ENCODE measurements around the gene MYOZ3. TPM values are rescaled to one million over a fixed set of nuclear protein-coding genes. Genes with fewer than 3 reads are reported as not detected.

Gene MYOZ3
- polyA plus RNA-seq, 4 donors = 0.27 to 1.5 (median 0.38) TPM

DNA sequence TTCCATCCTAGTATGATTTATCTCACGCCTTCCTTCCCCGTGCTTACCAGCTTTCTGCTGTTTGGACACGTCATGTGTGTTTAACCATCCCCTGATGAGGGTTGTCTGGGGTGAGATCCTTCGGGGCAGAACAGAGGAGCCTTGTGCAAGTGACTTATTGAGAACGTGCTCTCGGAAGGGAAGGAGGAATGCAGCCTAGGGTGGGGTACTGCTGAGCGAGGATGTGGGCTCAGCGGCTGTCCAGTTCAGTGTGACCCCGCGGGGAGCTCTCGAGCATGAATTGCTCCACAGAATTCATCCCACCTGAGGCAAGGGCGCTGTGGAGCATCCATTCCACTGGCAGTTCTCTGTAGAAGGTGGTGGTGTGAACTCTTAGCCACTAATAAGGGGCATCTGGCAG is 4.0 kb downstream of the MYOZ3 start:
- H3K4me3 ChIP-seq (ENCODE audit: low read depth in 1 of 3, low read length in 3 of 3) = no peak overlapping the region
- no peak for FAIRE-seq
- WGBS, 3 donors = 53 to 61% (median 58%) methylated on average over 12 of the region's 12 CpGs
- no peak for DNase-seq
- H3K27me3 ChIP-seq (ENCODE audit: control insufficient read depth in 3 of 3, insufficient read depth in 3 of 3, low read length in 3 of 3) = peaks cover 0 to 17% (median 0%) of the 10 kb centered on the region in 3 donors
- no peaks in the 10 kb centered on the region for H3K4me1 ChIP-seq (ENCODE audit: control insufficient read depth in 3 of 3, insufficient read depth in 2 of 3, low read depth in 1 of 3, low read length in 2 of 3)
- H3K27ac ChIP-seq (ENCODE audit: low read depth in 1 of 3, low read length in 2 of 3) = no peak overlapping the region
- H3K9me3 ChIP-seq (ENCODE audit: control insufficient read depth in 2 of 2, insufficient read depth in 1 of 2, low read depth in 1 of 2, low read length in 1 of 2) = no peaks in the 10 kb centered on the region
- H3K36me3 ChIP-seq (ENCODE audit: control insufficient read depth in 3 of 3, insufficient read depth in 2 of 3, low read depth in 1 of 3, low read length in 3 of 3) = no peaks in the 10 kb centered on the region

DNA sequence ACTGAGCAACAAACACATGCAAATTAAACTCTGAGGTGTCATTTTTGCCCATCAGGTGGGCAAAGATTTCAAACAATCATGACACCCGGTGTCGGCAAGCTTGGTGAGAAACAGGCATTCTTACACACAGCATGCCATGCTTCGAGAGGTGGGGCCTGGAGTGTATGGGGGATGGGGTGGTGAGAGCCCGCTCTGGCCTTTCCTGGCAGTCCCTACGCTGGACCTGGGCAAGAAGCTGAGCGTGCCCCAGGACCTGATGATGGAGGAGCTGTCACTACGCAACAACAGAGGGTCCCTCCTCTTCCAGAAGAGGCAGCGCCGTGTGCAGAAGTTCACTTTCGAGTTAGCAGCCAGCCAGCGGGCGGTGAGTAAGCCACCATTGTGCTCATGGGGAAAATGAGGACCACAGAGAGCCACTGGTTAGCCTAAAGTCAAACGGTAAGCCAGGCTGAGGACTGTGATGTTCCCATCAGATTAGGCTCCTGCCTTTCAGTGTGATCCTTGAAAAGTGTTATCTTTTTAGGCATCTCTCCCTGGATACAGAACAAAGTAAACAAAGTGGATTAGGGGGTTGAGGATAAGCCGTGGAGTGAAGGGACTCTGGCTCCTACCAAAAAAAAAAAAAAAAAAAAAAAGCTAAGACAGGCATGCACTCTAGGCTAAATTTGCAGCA is 9.4 kb downstream of the MYOZ3 start:
- no peak overlapping the region for H3K4me3 ChIP-seq (ENCODE audit: low read depth in 1 of 3, low read length in 3 of 3)
- H3K36me3 ChIP-seq (ENCODE audit: control insufficient read depth in 3 of 3, insufficient read depth in 2 of 3, low read depth in 1 of 3, low read length in 3 of 3) = no peaks in the 10 kb centered on the region
- WGBS, 3 donors = 71 to 84% (median 79%) methylated on average over 14 of the region's 14 CpGs
- DNase-seq (no peak), FAIRE-seq (no peak)
- H3K4me1 ChIP-seq (ENCODE audit: control insufficient read depth in 3 of 3, insufficient read depth in 2 of 3, low read depth in 1 of 3, low read length in 2 of 3) = peaks cover 0 to 8% (median 0%) of the 10 kb centered on the region in 3 donors
- H3K27ac ChIP-seq (ENCODE audit: low read depth in 1 of 3, low read length in 2 of 3) = no peak overlapping the region
- peaks cover 0 to 29% (median 3%) of the 10 kb centered on the region in 3 donors for H3K27me3 ChIP-seq (ENCODE audit: control insufficient read depth in 3 of 3, insufficient read depth in 3 of 3, low read length in 3 of 3)
- H3K9me3 ChIP-seq (ENCODE audit: control insufficient read depth in 2 of 2, insufficient read depth in 1 of 2, low read depth in 1 of 2, low read length in 1 of 2) = no peaks in the 10 kb centered on the region

- DNase-seq (no peak), FAIRE-seq (no peak)
- 48 to 58% (median 52%) methylated on average over 2 of the region's 2 CpGs for WGBS, 3 donors
- no peak overlapping the region for H3K27ac ChIP-seq (ENCODE audit: low read depth in 1 of 3, low read length in 2 of 3)
- H3K27me3 ChIP-seq (ENCODE audit: control insufficient read depth in 3 of 3, insufficient read depth in 3 of 3, low read length in 3 of 3) = peaks cover 0 to 29% (median 3%) of the 10 kb centered on the region in 3 donors
- no peaks in the 10 kb centered on the region for H3K9me3 ChIP-seq (ENCODE audit: control insufficient read depth in 2 of 2, insufficient read depth in 1 of 2, low read depth in 1 of 2, low read length in 1 of 2)
- peaks cover 0 to 8% (median 0%) of the 10 kb centered on the region in 3 donors for H3K4me1 ChIP-seq (ENCODE audit: control insufficient read depth in 3 of 3, insufficient read depth in 2 of 3, low read depth in 1 of 3, low read length in 2 of 3)
- H3K4me3 ChIP-seq (ENCODE audit: low read depth in 1 of 3, low read length in 3 of 3) = no peak overlapping the region
- H3K36me3 ChIP-seq (ENCODE audit: control insufficient read depth in 3 of 3, insufficient read depth in 2 of 3, low read depth in 1 of 3, low read length in 3 of 3) = no peaks in the 10 kb centered on the region
Measured at GRCh38 chr5:150670948-150671310, 9.9 kb downstream of the MYOZ3 start.

GRCh38 chr5:150671509-150672236 is 10.6 kb downstream of the MYOZ3 start:
- H3K27me3 ChIP-seq (ENCODE audit: control insufficient read depth in 3 of 3, insufficient read depth in 3 of 3, low read length in 3 of 3) = peaks cover 0 to 29% (median 3%) of the 10 kb centered on the region in 3 donors
- no peaks in the 10 kb centered on the region for H3K36me3 ChIP-seq (ENCODE audit: control insufficient read depth in 3 of 3, insufficient read depth in 2 of 3, low read depth in 1 of 3, low read length in 3 of 3)
- WGBS, 3 donors = 2 to 5% (median 4%) methylated on average over 42 to 51 of the region's 51 CpGs
- H3K4me1 ChIP-seq (ENCODE audit: control insufficient read depth in 3 of 3, insufficient read depth in 2 of 3, low read depth in 1 of 3, low read length in 2 of 3) = peaks cover 0 to 8% (median 0%) of the 10 kb centered on the region in 3 donors
- DNase-seq = peak in 1 of 2 donors; percentile 33
- H3K4me3 ChIP-seq (ENCODE audit: low read depth in 1 of 3, low read length in 3 of 3) = peak overlapping the region; percentile 22 to 58 (median 27)
- no peak for FAIRE-seq
- H3K9me3 ChIP-seq (ENCODE audit: control insufficient read depth in 2 of 2, insufficient read depth in 1 of 2, low read depth in 1 of 2, low read length in 1 of 2) = no peaks in the 10 kb centered on the region
- no peak overlapping the region for H3K27ac ChIP-seq (ENCODE audit: low read depth in 1 of 3, low read length in 2 of 3)

GRCh38 chr5:150672237-150672883 is 11.3 kb downstream of the MYOZ3 start:
- Histone ChIP-seq H3K27ac (ENCODE audit: low read depth in 1 of 3, low read length in 2 of 3) (no peak overlapping the region), H3K27me3 (ENCODE audit: control insufficient read depth in 3 of 3, insufficient read depth in 3 of 3, low read length in 3 of 3) (peaks cover 0 to 29% (median 3%) of the 10 kb centered on the region in 3 donors), H3K4me1 (ENCODE audit: control insufficient read depth in 3 of 3, insufficient read depth in 2 of 3, low read depth in 1 of 3, low read length in 2 of 3) (peaks cover 0 to 8% (median 0%) of the 10 kb centered on the region in 3 donors), H3K36me3 (ENCODE audit: control insufficient read depth in 3 of 3, insufficient read depth in 2 of 3, low read depth in 1 of 3, low read length in 3 of 3) (no peaks in the 10 kb centered on the region), H3K9me3 (ENCODE audit: control insufficient read depth in 2 of 2, insufficient read depth in 1 of 2, low read depth in 1 of 2, low read length in 1 of 2) (no peaks in the 10 kb centered on the region), H3K4me3 (ENCODE audit: low read depth in 1 of 3, low read length in 3 of 3) (peak overlapping the region; percentile 22 to 58 (median 27))
- DNase-seq (peak; percentile 27 to 44), FAIRE-seq (no peak)
- WGBS, 3 donors = 2 to 4% (median 2%) methylated on average over 35 to 38 of the region's 38 CpGs

DNA sequence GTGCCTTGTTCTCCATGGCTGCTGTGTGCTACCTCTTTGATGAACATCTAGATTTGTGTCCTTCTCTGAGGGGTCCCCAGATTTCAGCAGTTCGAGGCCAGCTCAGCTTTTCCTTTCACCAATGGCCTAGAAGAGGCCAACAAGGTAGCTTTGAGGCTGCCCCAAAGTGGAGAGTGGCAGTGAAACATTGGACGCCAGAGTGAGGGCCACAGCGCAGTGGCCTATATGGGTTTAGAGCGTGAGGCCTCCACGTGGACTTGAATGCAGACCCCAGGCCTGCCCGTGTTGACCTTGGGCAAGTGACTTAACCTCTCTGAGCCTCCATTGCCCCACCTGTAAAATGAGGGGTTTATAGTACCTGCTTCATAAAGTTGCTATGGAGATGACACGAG is 11.8 kb downstream of the MYOZ3 start:
- Histone ChIP-seq H3K27ac (ENCODE audit: low read depth in 1 of 3, low read length in 2 of 3) (no peak overlapping the region), H3K9me3 (ENCODE audit: control insufficient read depth in 2 of 2, insufficient read depth in 1 of 2, low read depth in 1 of 2, low read length in 1 of 2) (no peaks in the 10 kb centered on the region), H3K4me1 (ENCODE audit: control insufficient read depth in 3 of 3, insufficient read depth in 2 of 3, low read depth in 1 of 3, low read length in 2 of 3) (peaks cover 0 to 8% (median 0%) of the 10 kb centered on the region in 3 donors), H3K27me3 (ENCODE audit: control insufficient read depth in 3 of 3, insufficient read depth in 3 of 3, low read length in 3 of 3) (peaks cover 0 to 29% (median 3%) of the 10 kb centered on the region in 3 donors), H3K36me3 (ENCODE audit: control insufficient read depth in 3 of 3, insufficient read depth in 2 of 3, low read depth in 1 of 3, low read length in 3 of 3) (no peaks in the 10 kb centered on the region), H3K4me3 (ENCODE audit: low read depth in 1 of 3, low read length in 3 of 3) (peak overlapping the region in 1 of 3 donors; percentile 58)
- 75 to 78% (median 77%) methylated on average over 7 of the region's 7 CpGs for WGBS, 3 donors
- DNase-seq (no peak), FAIRE-seq (no peak)

DNA sequence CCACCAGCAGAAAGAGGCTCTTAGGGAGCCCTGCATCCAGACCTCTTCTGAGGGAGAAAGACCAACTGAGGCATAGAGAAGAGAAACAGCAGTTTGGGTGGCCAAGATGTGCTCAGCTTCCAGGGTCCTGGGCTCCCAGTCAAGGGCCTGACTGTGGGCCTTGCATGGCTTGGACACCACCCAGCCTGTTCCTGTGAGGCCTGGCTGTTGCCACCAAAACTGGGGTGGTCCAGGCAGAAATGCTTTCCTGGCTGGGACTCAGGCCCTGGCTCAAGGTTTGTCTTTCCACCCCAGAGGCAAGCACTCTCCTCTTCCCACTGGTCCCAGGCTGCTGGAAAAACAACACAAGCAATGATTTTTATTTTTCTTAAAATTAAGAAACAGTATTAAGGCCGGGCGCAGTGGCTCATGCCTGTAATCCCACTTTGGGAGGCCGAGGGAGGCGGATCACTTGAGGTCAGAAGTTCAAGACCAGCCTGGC is 13.3 kb downstream of the MYOZ3 start:
- Histone ChIP-seq H3K27me3 (ENCODE audit: control insufficient read depth in 3 of 3, insufficient read depth in 3 of 3, low read length in 3 of 3) (peaks cover 0 to 29% (median 3%) of the 10 kb centered on the region in 3 donors), H3K36me3 (ENCODE audit: control insufficient read depth in 3 of 3, insufficient read depth in 2 of 3, low read depth in 1 of 3, low read length in 3 of 3) (no peaks in the 10 kb centered on the region), H3K27ac (ENCODE audit: low read depth in 1 of 3, low read length in 2 of 3) (peak overlapping the region in 1 of 3 donors; percentile 22), H3K9me3 (ENCODE audit: control insufficient read depth in 2 of 2, insufficient read depth in 1 of 2, low read depth in 1 of 2, low read length in 1 of 2) (no peaks in the 10 kb centered on the region), H3K4me3 (ENCODE audit: low read depth in 1 of 3, low read length in 3 of 3) (no peak overlapping the region), H3K4me1 (ENCODE audit: control insufficient read depth in 3 of 3, insufficient read depth in 2 of 3, low read depth in 1 of 3, low read length in 2 of 3) (peaks cover 0 to 8% (median 0%) of the 10 kb centered on the region in 3 donors)
- 76 to 93% (median 81%) methylated on average over 4 of the region's 4 CpGs for WGBS, 3 donors
- DNase-seq = no peak
- no peak for FAIRE-seq

DNA sequence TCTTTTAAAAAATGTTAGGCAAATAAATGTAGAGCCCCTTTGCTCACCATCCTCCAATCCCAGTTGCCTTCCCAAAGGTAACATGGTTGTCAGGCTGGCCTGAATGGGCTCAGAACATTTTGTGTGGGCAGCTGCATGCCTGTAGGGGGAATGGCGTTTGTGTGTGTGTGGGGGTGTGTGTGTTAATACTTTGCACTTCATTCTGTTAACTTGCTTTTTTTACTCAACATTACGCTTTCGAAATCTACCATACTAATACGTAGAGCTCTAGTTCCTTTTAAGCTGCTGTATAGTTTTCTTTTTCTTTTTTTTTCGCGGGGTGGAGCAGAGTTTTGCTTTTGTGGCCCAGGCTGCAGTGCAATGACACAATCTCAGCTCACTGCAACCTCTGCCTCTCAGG is 14.0 kb downstream of the MYOZ3 start:
- FAIRE-seq = no peak
- no peaks in the 10 kb centered on the region for H3K9me3 ChIP-seq (ENCODE audit: control insufficient read depth in 2 of 2, insufficient read depth in 1 of 2, low read depth in 1 of 2, low read length in 1 of 2)
- H3K4me3 ChIP-seq (ENCODE audit: low read depth in 1 of 3, low read length in 3 of 3) = no peak overlapping the region
- no peaks in the 10 kb centered on the region for H3K36me3 ChIP-seq (ENCODE audit: control insufficient read depth in 3 of 3, insufficient read depth in 2 of 3, low read depth in 1 of 3, low read length in 3 of 3)
- DNase-seq = no peak
- WGBS, 3 donors = 87 to 88% (median 88%) methylated on average over 6 of the region's 6 CpGs
- peaks cover 0 to 8% (median 0%) of the 10 kb centered on the region in 3 donors for H3K4me1 ChIP-seq (ENCODE audit: control insufficient read depth in 3 of 3, insufficient read depth in 2 of 3, low read depth in 1 of 3, low read length in 2 of 3)
- no peak overlapping the region for H3K27ac ChIP-seq (ENCODE audit: low read depth in 1 of 3, low read length in 2 of 3)
- peaks cover 0 to 28% (median 3%) of the 10 kb centered on the region in 3 donors for H3K27me3 ChIP-seq (ENCODE audit: control insufficient read depth in 3 of 3, insufficient read depth in 3 of 3, low read length in 3 of 3)
